KMS-11 (cell line): ENCODE data around the gene PHF21A.

Experiments used
- H2AFZ ChIP-seq: fragments of 200-600 bp; sonication (generic); 2 replicates; pipeline ENCODE4 v1.6.1; 2016; ENCODE audit warnings: antibody characterized with exemption, mixed run types, low read depth
- H3K27ac ChIP-seq: fragments of 200-600 bp; sonication (generic); 2 replicates; pipeline ENCODE4 v1.6.1; 2016; ENCODE audit warnings: mild to moderate bottlenecking, mixed run types
- H3K27me3 ChIP-seq: fragments of 200-600 bp; sonication (generic); 2 replicates; pipeline ENCODE4 v1.6.1; 2017; ENCODE audit warnings: mild to moderate bottlenecking, low read depth, mixed run types, moderate library complexity; ENCODE audit not compliant: insufficient read depth
- H3K36me3 ChIP-seq: fragments of 200-600 bp; sonication (generic); 2 replicates; pipeline ENCODE4 v1.6.1; 2017; ENCODE audit warnings: mild to moderate bottlenecking, mixed run types; ENCODE audit not compliant: insufficient read depth
- H3K4me1 ChIP-seq: fragments of 200-600 bp; sonication (generic); 2 replicates; pipeline ENCODE4 v1.6.1; 2016; ENCODE audit warnings: mild to moderate bottlenecking, low read depth, mixed run types; ENCODE audit not compliant: poor library complexity, severe bottlenecking
- H3K4me2 ChIP-seq: fragments of 200-600 bp; sonication (generic); 2 replicates; pipeline ENCODE4 v1.7.0; 2016; ENCODE audit warnings: mild to moderate bottlenecking, mixed run types
- H3K4me3 ChIP-seq: fragments of 200-600 bp; sonication (generic); IDR thresholded peaks from 2 replicates; pipeline ENCODE4 v1.6.1; 2017; ENCODE audit warnings: low read depth, low read length, mixed read lengths; ENCODE audit not compliant: insufficient read depth
- H3K79me2 ChIP-seq: fragments of 200-600 bp; sonication (generic); 2 replicates; pipeline ENCODE4 v1.6.1; 2016; ENCODE audit warnings: low read depth, mixed run types; ENCODE audit not compliant: insufficient read depth
- H3K9ac ChIP-seq: fragments of 200-600 bp; sonication (generic); 2 replicates; pipeline ENCODE4 v1.6.1; 2016; ENCODE audit warnings: mild to moderate bottlenecking, mixed run types
- H4K20me1 ChIP-seq: fragments of 200-600 bp; sonication (generic); 2 replicates; pipeline ENCODE4 v1.6.1; 2016; ENCODE audit warnings: mild to moderate bottlenecking, mixed run types; ENCODE audit not compliant: insufficient read depth
- TF ChIP-seq, protein P1 (sequence below): fragments of 200-600 bp; sonication (generic); conservative IDR thresholded peaks from 2 replicates; pipeline ENCODE4 v1.6.1; 2017; ENCODE audit warnings: low read depth, mild to moderate bottlenecking, antibody characterized with exemption, low read length, moderate library complexity, mixed read lengths

Gene PHF21A

GRCh38 chr11:45921561-45922424, 199.5 kb downstream of the PHF21A start:
- Histone ChIP-seq H3K27ac (no peak overlapping the region), H3K36me3 (no peaks in the 10 kb centered on the region), H3K27me3 (0 out of 2 replicates have a peak, but pooled peaks cover 5% of the 10 kb centered on the region), H3K4me3 (no peak overlapping the region), H3K79me2 (peaks cover 5% of the 10 kb centered on the region), H3K4me2 (peak overlapping the region; percentile 39), H2AFZ (peak overlapping the region; percentile 73), H3K9ac (no peak overlapping the region), H4K20me1 (no peaks in the 10 kb centered on the region), H3K4me1 (peaks cover 8% of the 10 kb centered on the region)
- TF ChIP-seq, protein P1, sequence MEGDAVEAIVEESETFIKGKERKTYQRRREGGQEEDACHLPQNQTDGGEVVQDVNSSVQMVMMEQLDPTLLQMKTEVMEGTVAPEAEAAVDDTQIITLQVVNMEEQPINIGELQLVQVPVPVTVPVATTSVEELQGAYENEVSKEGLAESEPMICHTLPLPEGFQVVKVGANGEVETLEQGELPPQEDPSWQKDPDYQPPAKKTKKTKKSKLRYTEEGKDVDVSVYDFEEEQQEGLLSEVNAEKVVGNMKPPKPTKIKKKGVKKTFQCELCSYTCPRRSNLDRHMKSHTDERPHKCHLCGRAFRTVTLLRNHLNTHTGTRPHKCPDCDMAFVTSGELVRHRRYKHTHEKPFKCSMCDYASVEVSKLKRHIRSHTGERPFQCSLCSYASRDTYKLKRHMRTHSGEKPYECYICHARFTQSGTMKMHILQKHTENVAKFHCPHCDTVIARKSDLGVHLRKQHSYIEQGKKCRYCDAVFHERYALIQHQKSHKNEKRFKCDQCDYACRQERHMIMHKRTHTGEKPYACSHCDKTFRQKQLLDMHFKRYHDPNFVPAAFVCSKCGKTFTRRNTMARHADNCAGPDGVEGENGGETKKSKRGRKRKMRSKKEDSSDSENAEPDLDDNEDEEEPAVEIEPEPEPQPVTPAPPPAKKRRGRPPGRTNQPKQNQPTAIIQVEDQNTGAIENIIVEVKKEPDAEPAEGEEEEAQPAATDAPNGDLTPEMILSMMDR: no peak

- no peak overlapping the region for H3K9ac ChIP-seq
- no peaks in the 10 kb centered on the region for H4K20me1 ChIP-seq
- TF ChIP-seq, protein P1: no peak
- H2AFZ ChIP-seq: no peak overlapping the region
- H3K36me3 ChIP-seq: no peaks in the 10 kb centered on the region
- H3K79me2 ChIP-seq: peaks cover 14% of the 10 kb centered on the region
- H3K27me3 ChIP-seq: 0 out of 2 replicates have a peak, but pooled peaks cover 5% of the 10 kb centered on the region
- no peak overlapping the region for H3K27ac ChIP-seq
- no peak overlapping the region for H3K4me2 ChIP-seq
- H3K4me1 ChIP-seq: peaks cover 16% of the 10 kb centered on the region
- no peak overlapping the region for H3K4me3 ChIP-seq
Observed at GRCh38 chr11:45920531-45921477, 200.4 kb downstream of the PHF21A start.

- Histone ChIP-seq H3K9ac (no peak overlapping the region), H3K4me3 (no peak overlapping the region), H3K27ac (no peak overlapping the region), H4K20me1 (no peaks in the 10 kb centered on the region), H3K4me2 (no peak overlapping the region), H3K79me2 (peaks cover 14% of the 10 kb centered on the region), H3K27me3 (0 out of 2 replicates have a peak, but pooled peaks cover 5% of the 10 kb centered on the region), H3K4me1 (peaks cover 16% of the 10 kb centered on the region), H2AFZ (no peak overlapping the region), H3K36me3 (no peaks in the 10 kb centered on the region)
- TF ChIP-seq, protein P1: no peak
Observed at GRCh38 chr11:45919806-45920530, 201.3 kb downstream of the PHF21A start.
